ENCODE measurements around the gene CELSR2.

- TF ChIP-seq CTCF (IDR thresholded peaks at IDR 0.05) (no peak), POLR2A (IDR thresholded peaks at IDR 0.05) (no peak)
Observed at GRCh38 chr1:109208836-109209463, 40.4 kb upstream of the CELSR2 start.

Measured in right lobe of liver (tissue), 4 donors.